Neural progenitor cell (in vitro differentiated cells): ENCODE data around the gene PRR30. TPM values are rescaled to one million over a fixed set of nuclear protein-coding genes. Genes with fewer than 3 reads are reported as not detected.
A peak's percentile ranks its signal among the peaks of the same experiment; 100 is the strongest.
"Not testable (repeated sequence)": the region's sequence is repeated elsewhere in the genome, so short reads cannot be mapped to it uniquely, and the experiment has no call there.

Experiments used
- DNase-seq: peaks from one replicate; pipeline ENCODE4 v3.0.0-alpha.2; 2016; ENCODE audit warnings: low spot score
- H2AFZ ChIP-seq: fragments of 200-600 bp; sonication (generic); replicated peaks from 2 replicates; pipeline ENCODE4 v1.6.1; 2016; ENCODE audit warnings: antibody characterized with exemption
- H3F3A ChIP-seq: fragments of 200-600 bp; sonication (generic); 2 replicates; pipeline ENCODE4 v1.6.1; 2016; ENCODE audit warnings: antibody characterized with exemption, low read depth
- H3K27ac ChIP-seq: fragments of 200-600 bp; sonication (generic); 2 replicates; pipeline ENCODE4 v1.5.1; 2016; ENCODE audit warnings: mild to moderate bottlenecking
- H3K27me3 ChIP-seq: fragments of 200-600 bp; sonication (generic); 2 replicates; pipeline ENCODE4 v1.6.1; 2016; ENCODE audit warnings: mild to moderate bottlenecking, moderate library complexity
- H3K36me3 ChIP-seq: fragments of 200-600 bp; sonication (generic); 2 replicates; pipeline ENCODE4 v1.5.1; 2016
- H3K4me1 ChIP-seq: fragments of 200-600 bp; sonication (generic); 2 replicates; pipeline ENCODE4 v1.6.1; 2016; ENCODE audit warnings: mixed run types
- H3K4me2 ChIP-seq: fragments of 200-600 bp; sonication (generic); 2 replicates; pipeline ENCODE4 v1.6.1; 2016
- H3K4me3 ChIP-seq: fragments of 200-600 bp; sonication (generic); 2 replicates; pipeline ENCODE4 v1.5.1; 2016
- H3K79me2 ChIP-seq: fragments of 200-600 bp; sonication (generic); 2 replicates; pipeline ENCODE4 v1.6.1; 2016; ENCODE audit warnings: low read depth
- H3K9ac ChIP-seq: fragments of 200-600 bp; sonication (generic); 2 replicates; pipeline ENCODE4 v1.6.1; 2016
- H3K9me3 ChIP-seq: fragments of 200-600 bp; sonication (generic); 2 replicates; pipeline ENCODE4 v1.5.1; 2016; ENCODE audit warnings: low read depth
- H4K20me1 ChIP-seq: fragments of 200-600 bp; sonication (generic); 2 replicates; pipeline ENCODE4 v1.6.1; 2016; ENCODE audit warnings: low read depth
- H3K27ac Mint-ChIP-seq: 3 replicates; pipeline ENCODE4 v1.8.0; 2021; ENCODE audit warnings: mixed read lengths
- H3K27me3 Mint-ChIP-seq: 2 replicates; pipeline ENCODE4 v1.8.0; 2022; ENCODE audit warnings: low read depth, mild to moderate bottlenecking, inconsistent platforms, moderate library complexity, mixed read lengths; ENCODE audit not compliant: insufficient read depth
- H3K36me3 Mint-ChIP-seq: 3 replicates; pipeline ENCODE4 v1.8.0; 2021; ENCODE audit warnings: mixed read lengths
- H3K4me1 Mint-ChIP-seq: 3 replicates; pipeline ENCODE4 v1.8.0; 2021; ENCODE audit warnings: mixed read lengths
- H3K4me3 Mint-ChIP-seq: 3 replicates; pipeline ENCODE4 v1.8.0; 2021; ENCODE audit warnings: mild to moderate bottlenecking, moderate library complexity, mixed read lengths
- H3K9me3 Mint-ChIP-seq: 3 replicates; pipeline ENCODE4 v1.8.0; 2020; ENCODE audit warnings: mixed read lengths
- CTCF ChIP-seq: fragments of 200-600 bp; sonication (generic); IDR thresholded peaks from 2 replicates; pipeline ENCODE4 v1.5.1; 2017; ENCODE audit warnings: antibody characterized with exemption, mild to moderate bottlenecking
- EZH2 ChIP-seq: fragments of 200-600 bp; sonication (generic); IDR thresholded peaks from 2 replicates; pipeline ENCODE4 v1.6.1; 2017; ENCODE audit warnings: antibody characterized with exemption, mild to moderate bottlenecking, moderate library complexity
- EZH2phosphoT487 ChIP-seq: fragments of 200-600 bp; sonication (generic); IDR thresholded peaks from 2 replicates; pipeline ENCODE4 v1.6.1; 2017; ENCODE audit warnings: antibody characterized with exemption
- total RNA-seq: library from RNA; depleted of rRNA; stranded (reverse); fragments of >200 nt; gene quantifications from 2 replicates; pipeline ENCODE4 v1.2.3, GENCODE V29; 2015; ENCODE audit warnings: low replicate concordance

PRR30 gene
- total RNA-seq, 1 donor from 2014 or later: not detected

- H4K20me1 ChIP-seq: no peaks in the 10 kb centered on the region
- Mint-ChIP-seq H3K4me3 (peak overlapping the region; percentile 71), H3K36me3 (no peaks in the 10 kb centered on the region), H3K4me1 (peaks cover 21% of the 10 kb centered on the region), H3K27me3 (peaks cover 44% of the 10 kb centered on the region), H3K9me3 (peaks cover 6% of the 10 kb centered on the region), H3K27ac (no peak overlapping the region)
- H3K27me3 ChIP-seq: peaks cover 69% of the 10 kb centered on the region
- H3K79me2 ChIP-seq: no peaks in the 10 kb centered on the region
- TF ChIP-seq EZH2phosphoT487 (no peak), EZH2 (no peak), CTCF (no peak)
- H3K27ac ChIP-seq: no peak overlapping the region
- H3K9ac ChIP-seq: no peak overlapping the region
- no peaks in the 10 kb centered on the region for H3K9me3 ChIP-seq
- H3K36me3 ChIP-seq: no peaks in the 10 kb centered on the region
- H3K4me2 ChIP-seq: peak overlapping the region; percentile 92
- peaks cover 23% of the 10 kb centered on the region for H3F3A ChIP-seq
- H3K4me3 ChIP-seq: peak overlapping the region; percentile 58
- peaks cover 12% of the 10 kb centered on the region for H3K4me1 ChIP-seq
- DNase-seq: no peak
- peak overlapping the region; percentile 91 for H2AFZ ChIP-seq
These were observed 21.1 kb downstream of the PRR30 start for GRCh38 chr2:27117995-27118524.

- Mint-ChIP-seq H3K4me3 (no peak overlapping the region), H3K27me3 (peaks cover 34% of the 10 kb centered on the region), H3K4me1 (peaks cover 21% of the 10 kb centered on the region), H3K9me3 (peaks cover 2% of the 10 kb centered on the region), H3K27ac (no peak overlapping the region), H3K36me3 (no peaks in the 10 kb centered on the region)
- Histone ChIP-seq H3K36me3 (no peaks in the 10 kb centered on the region), H3K4me1 (peaks cover 12% of the 10 kb centered on the region), H3K79me2 (no peaks in the 10 kb centered on the region), H3K27me3 (peaks cover 43% of the 10 kb centered on the region), H4K20me1 (no peaks in the 10 kb centered on the region), H3K9ac (no peak overlapping the region), H3K27ac (no peak overlapping the region), H3K9me3 (no peaks in the 10 kb centered on the region), H2AFZ (no peak overlapping the region), H3F3A (peaks cover 23% of the 10 kb centered on the region), H3K4me2 (no peak overlapping the region), H3K4me3 (no peak overlapping the region)
- TF ChIP-seq CTCF (no peak), EZH2 (no peak), EZH2phosphoT487 (no peak)
- no peak for DNase-seq
These were observed 23.7 kb downstream of the PRR30 start for GRCh38 chr2:27115519-27115918.

GRCh38 chr2:27111392-27112078 is 27.7 kb downstream of the PRR30 start:
- not testable (repeated sequence) for H3K4me3 ChIP-seq, H3K27me3 ChIP-seq, H3K27ac Mint-ChIP-seq, H3K4me3 Mint-ChIP-seq, H2AFZ ChIP-seq, H3K9me3 ChIP-seq, DNase-seq, H3K4me1 ChIP-seq, H3K36me3 Mint-ChIP-seq, H3K27ac ChIP-seq, H3F3A ChIP-seq, H3K79me2 ChIP-seq, H3K9ac ChIP-seq, H3K36me3 ChIP-seq, H3K9me3 Mint-ChIP-seq, H4K20me1 ChIP-seq, H3K4me2 ChIP-seq
- Mint-ChIP-seq H3K4me1 (peaks cover 10% of the 10 kb centered on the region), H3K27me3 (peaks cover 11% of the 10 kb centered on the region)

GRCh38 chr2:27110603-27111352 is 28.4 kb downstream of the PRR30 start:
- H3K4me3 Mint-ChIP-seq, H3K27ac ChIP-seq, H3F3A ChIP-seq, H3K36me3 Mint-ChIP-seq, H3K4me2 ChIP-seq, DNase-seq, H3K27me3 ChIP-seq, H3K36me3 ChIP-seq, H3K27me3 Mint-ChIP-seq, H3K4me1 ChIP-seq, H3K9ac ChIP-seq, H3K9me3 Mint-ChIP-seq, H4K20me1 ChIP-seq, H3K27ac Mint-ChIP-seq, H3K4me3 ChIP-seq, H3K9me3 ChIP-seq, H3K79me2 ChIP-seq, H2AFZ ChIP-seq: not testable (repeated sequence)
- H3K4me1 Mint-ChIP-seq: peaks cover 10% of the 10 kb centered on the region
